Neural crest cell (in vitro differentiated cells): ENCODE results near the gene ACVR1B. TPM values are rescaled to one million over a fixed set of nuclear protein-coding genes. Genes with fewer than 3 reads are reported as not detected.

Experiments used
- DNase-seq: peaks from one replicate; pipeline ENCODE4 v3.0.0; 2021; ENCODE audit warnings: low read depth, mixed read lengths, low spot score
- H3K27ac Mint-ChIP-seq: one replicate; pipeline ENCODE4 v1.8.0; 2021; ENCODE audit warnings: mild to moderate bottlenecking, mixed read lengths; ENCODE audit not compliant: unreplicated experiment
- H3K27me3 Mint-ChIP-seq: 2 replicates; pipeline ENCODE4 v1.8.0; 2021; ENCODE audit warnings: low read depth, mild to moderate bottlenecking, mixed read lengths
- H3K36me3 Mint-ChIP-seq: 2 replicates; pipeline ENCODE4 v1.8.0; 2021; ENCODE audit warnings: low read depth, mild to moderate bottlenecking, mixed read lengths
- H3K4me1 Mint-ChIP-seq: 2 replicates; pipeline ENCODE4 v1.8.0; 2021; ENCODE audit warnings: mixed read lengths
- H3K4me3 Mint-ChIP-seq: one replicate; pipeline ENCODE4 v1.8.0; 2021; ENCODE audit warnings: mild to moderate bottlenecking, mixed read lengths
- H3K9me3 Mint-ChIP-seq: 2 replicates; pipeline ENCODE4 v1.8.0; 2021; ENCODE audit warnings: mixed read lengths
- CTCF ChIP-seq: fragments of 200-600 bp; sonication (generic); conservative IDR thresholded peaks from 2 replicates; pipeline ENCODE4 v1.5.0; 2021; ENCODE audit warnings: antibody characterized with exemption, mild to moderate bottlenecking
- total RNA-seq: library from RNA; stranded (reverse); gene quantifications from 2 replicates; pipeline ENCODE4 v1.2.1, GENCODE V29; 2021

ACVR1B gene
- total RNA-seq, 1 donor from 2014 or later: 34.3 TPM

- DNase-seq: no peak
- Mint-ChIP-seq H3K27ac (no peak overlapping the region), H3K27me3 (no peaks in the 10 kb centered on the region), H3K4me1 (peaks cover 30% of the 10 kb centered on the region), H3K9me3 (no peaks in the 10 kb centered on the region), H3K4me3 (no peak overlapping the region), H3K36me3 (peaks cover 12% of the 10 kb centered on the region)
- TF ChIP-seq CTCF: no peak
These were observed 8.4 kb downstream of the ACVR1B start for GRCh38 chr12:51959921-51960320.

GRCh38 chr12:51960488-51960887, 9.0 kb downstream of the ACVR1B start:
- no peak for DNase-seq
- Mint-ChIP-seq H3K27me3 (no peaks in the 10 kb centered on the region), H3K4me3 (no peak overlapping the region), H3K27ac (no peak overlapping the region), H3K9me3 (peaks cover 1% of the 10 kb centered on the region), H3K4me1 (peaks cover 25% of the 10 kb centered on the region), H3K36me3 (peaks cover 14% of the 10 kb centered on the region)
- TF ChIP-seq CTCF: no peak

DNA sequence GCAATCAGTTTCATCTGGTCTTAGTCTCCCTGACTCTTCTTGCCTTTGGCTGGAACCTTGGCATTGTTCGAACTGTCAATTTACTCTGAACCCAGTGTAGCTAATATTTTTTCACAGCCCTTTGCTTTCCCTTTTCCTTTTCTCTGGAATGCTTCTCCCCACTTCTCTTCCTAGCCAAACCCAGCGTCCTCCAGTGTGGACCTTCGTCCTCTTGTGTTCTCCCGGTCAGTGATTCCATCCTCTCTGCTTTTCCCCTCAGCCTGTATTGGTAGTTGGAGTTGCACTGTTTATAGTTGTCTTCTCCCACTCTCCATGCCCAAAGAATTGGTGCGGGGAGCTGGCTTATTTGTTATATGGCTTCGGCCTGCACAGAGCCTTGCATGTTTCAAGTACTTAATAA, 9.4 kb downstream of the ACVR1B start:
- no peak for DNase-seq
- peaks cover 17% of the 10 kb centered on the region for H3K36me3 Mint-ChIP-seq
- H3K4me1 Mint-ChIP-seq: peaks cover 22% of the 10 kb centered on the region
- H3K27ac Mint-ChIP-seq: no peak overlapping the region
- no peak overlapping the region for H3K4me3 Mint-ChIP-seq
- no peaks in the 10 kb centered on the region for H3K27me3 Mint-ChIP-seq
- H3K9me3 Mint-ChIP-seq: peaks cover 5% of the 10 kb centered on the region
- no peak for TF ChIP-seq CTCF

- Mint-ChIP-seq H3K9me3 (peaks cover 5% of the 10 kb centered on the region), H3K36me3 (peaks cover 17% of the 10 kb centered on the region), H3K27me3 (no peaks in the 10 kb centered on the region), H3K27ac (no peak overlapping the region), H3K4me3 (no peak overlapping the region), H3K4me1 (peaks cover 22% of the 10 kb centered on the region)
- no peak for TF ChIP-seq CTCF
- no peak for DNase-seq
These were observed 10.3 kb downstream of the ACVR1B start for GRCh38 chr12:51961834-51962233.

GRCh38 chr12:51962737-51963136, 11.2 kb downstream of the ACVR1B start:
- Mint-ChIP-seq H3K27ac (no peak overlapping the region), H3K36me3 (peaks cover 17% of the 10 kb centered on the region), H3K27me3 (no peaks in the 10 kb centered on the region), H3K4me3 (no peak overlapping the region), H3K9me3 (peaks cover 5% of the 10 kb centered on the region), H3K4me1 (peaks cover 22% of the 10 kb centered on the region)
- DNase-seq: no peak
- TF ChIP-seq CTCF: no peak

DNA sequence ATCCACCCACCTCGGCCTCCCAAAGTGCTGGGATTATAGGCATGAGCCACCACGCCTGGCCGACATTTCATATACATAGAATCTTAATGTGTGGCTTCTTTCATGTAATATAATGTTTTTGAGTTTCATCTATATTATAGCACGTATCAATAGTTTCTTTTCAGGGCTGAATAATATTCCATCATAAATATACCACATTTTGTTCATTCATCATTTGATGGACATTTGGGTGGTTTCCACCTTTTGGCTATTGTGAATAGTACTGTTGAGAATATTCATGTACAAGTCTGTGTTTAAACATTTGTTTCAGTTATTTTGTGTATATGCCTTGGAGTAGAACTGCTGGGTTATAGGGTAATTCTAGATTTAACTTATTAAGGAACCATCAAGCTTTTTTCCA, 12.0 kb downstream of the ACVR1B start:
- TF ChIP-seq CTCF: no peak
- H3K36me3 Mint-ChIP-seq: peaks cover 17% of the 10 kb centered on the region

More for the DNA sequence above, 12.0 kb downstream of the ACVR1B start:
- Mint-ChIP-seq H3K27me3 (no peaks in the 10 kb centered on the region), H3K4me1 (peaks cover 22% of the 10 kb centered on the region), H3K9me3 (peaks cover 5% of the 10 kb centered on the region), H3K27ac (no peak overlapping the region), H3K4me3 (no peak overlapping the region)
- DNase-seq: no peak
